ENCODE data around the gene PRKN. TPM values are rescaled to one million over a fixed set of nuclear protein-coding genes. Genes with fewer than 3 reads are reported as not detected.
A peak's percentile ranks its signal among the peaks of the same experiment; 100 is the strongest.

Gene PRKN
- total RNA-seq, 1 experiment from 2014 or later, result 2.0 TPM

DNA sequence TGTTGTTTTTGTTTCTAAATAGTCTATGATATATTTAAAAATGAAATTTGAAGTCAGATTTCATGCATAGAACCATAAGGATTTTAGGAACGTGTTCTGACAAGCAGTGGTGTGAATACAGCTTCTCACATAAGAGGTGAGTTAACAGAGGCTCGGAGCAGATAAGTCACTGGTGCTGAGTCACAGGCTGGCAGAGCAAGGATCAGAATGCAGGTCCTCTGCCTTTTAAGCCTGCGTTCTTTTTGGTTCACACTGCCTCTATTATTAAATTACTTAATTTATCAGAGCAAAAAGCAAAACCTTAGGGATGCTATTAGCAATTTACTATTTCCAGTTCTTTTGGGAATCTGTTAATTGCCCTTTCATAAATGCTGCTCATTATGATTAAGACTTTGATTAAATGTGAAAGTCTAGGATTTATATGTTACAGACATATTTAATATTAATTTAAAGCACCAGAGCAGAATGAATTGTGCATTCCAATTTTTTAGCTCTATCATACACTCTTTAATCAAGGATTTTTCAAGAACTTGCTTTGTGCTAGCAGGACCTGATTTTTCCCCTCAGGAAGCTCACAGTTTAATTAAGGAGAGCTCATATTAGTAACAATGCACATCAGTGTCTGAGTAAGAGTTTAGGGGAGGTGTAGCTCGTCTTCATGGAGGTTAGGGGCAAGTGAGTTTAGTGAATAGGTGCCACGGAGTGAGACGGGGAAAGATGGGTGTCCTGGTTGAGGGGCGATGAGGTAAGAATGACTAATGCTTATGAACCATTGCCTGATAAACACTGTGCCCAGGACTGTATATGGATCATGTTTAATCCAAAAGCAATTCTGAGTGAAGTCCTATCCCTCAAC lies 1241.0 kb downstream of the PRKN start:
- Histone ChIP-seq H2AFZ (ENCODE audit: low read length) (no peak overlapping the region), H3K56ac (ENCODE audit: insufficient read length, low read depth, low read length) (no peak overlapping the region), H4K20me1 (ENCODE audit: control insufficient read depth, insufficient read depth, insufficient read length) (no peaks in the 10 kb centered on the region), H2AK5ac (ENCODE audit: insufficient read length, low read length) (no peak overlapping the region), H3K9me3 (ENCODE audit: control insufficient read depth, low read depth, low read length) (no peaks in the 10 kb centered on the region), H3K23ac (ENCODE audit: insufficient read length, low read depth, low read length) (no peak overlapping the region), H3K18ac (ENCODE audit: insufficient read length, low read depth, low read length) (no peak overlapping the region), H3K4me1 (ENCODE audit: insufficient read depth, low read length) (no peaks in the 10 kb centered on the region; the same call in 1 of the 2 replicates), H3K79me2 (ENCODE audit: insufficient read depth, low read length) (no peaks in the 10 kb centered on the region), H2BK120ac (ENCODE audit: low read depth, low read length, poor library complexity, severe bottlenecking) (no peak overlapping the region), H2BK15ac (ENCODE audit: low read depth, low read length) (no peak overlapping the region), H2BK12ac (ENCODE audit: insufficient read length, low read depth, low read length) (no peak overlapping the region), H3K14ac (ENCODE audit: insufficient read depth, low read length) (no peak overlapping the region), H3K27ac (ENCODE audit: insufficient read length, low read depth, low read length) (no peak overlapping the region), H3K9ac (ENCODE audit: extremely low read depth, insufficient read length, low read length) (no peak overlapping the region), H3K27me3 (ENCODE audit: insufficient read depth, low read length) (no peaks in the 10 kb centered on the region), H3K79me1 (ENCODE audit: insufficient read depth, low read depth, low read length, poor library complexity, severe bottlenecking) (no peaks in the 10 kb centered on the region), H4K91ac (ENCODE audit: insufficient read length, low read depth, low read length) (no peak overlapping the region), H3K23me2 (ENCODE audit: insufficient read length, low read depth, low read length, poor library complexity, severe bottlenecking) (no peaks in the 10 kb centered on the region), H3K4ac (ENCODE audit: low read depth, low read length) (no peak overlapping the region), H3K4me2 (ENCODE audit: insufficient read depth, insufficient read length, low read length) (no peak overlapping the region), H4K8ac (replicated peaks; ENCODE audit: insufficient read length, low read depth, low read length) (no peak overlapping the region), H4K5ac (ENCODE audit: insufficient read length, low read depth, low read length) (no peak overlapping the region), H2BK5ac (ENCODE audit: insufficient read length, low read length) (no peak overlapping the region), H3T11ph (ENCODE audit: low read length) (no peak overlapping the region), H2BK20ac (ENCODE audit: low read depth, low read length, poor library complexity, severe bottlenecking) (no peak overlapping the region)
- Mint-ChIP-seq H3K27ac (peak overlapping the region in 1 of 3 experiments; percentile 5; a peak in 1 of 7 replicates), H3K9me3 (no peaks in the 10 kb centered on the region; a peak in 1 of 5 replicates), H3K27me3 (ENCODE audit: low read depth) (0 out of 2 replicates have a peak, but pooled peaks cover 2% of the 10 kb centered on the region), H3K4me3 (no peak overlapping the region), H3K36me3 (ENCODE audit: insufficient read depth in 1 of 3, low read depth in 3 of 3) (no peaks in the 10 kb centered on the region; a peak in 1 of 7 replicates), H3K4me1 (peaks cover 5 to 15% of the 10 kb centered on the region in 2 experiments)
- no CpG with 5 or more reads among the region's 7 CpGs for WGBS (ENCODE audit: extremely low coverage, insufficient read length, low lambda C conversion rate)
- TF ChIP-seq, protein P1, sequence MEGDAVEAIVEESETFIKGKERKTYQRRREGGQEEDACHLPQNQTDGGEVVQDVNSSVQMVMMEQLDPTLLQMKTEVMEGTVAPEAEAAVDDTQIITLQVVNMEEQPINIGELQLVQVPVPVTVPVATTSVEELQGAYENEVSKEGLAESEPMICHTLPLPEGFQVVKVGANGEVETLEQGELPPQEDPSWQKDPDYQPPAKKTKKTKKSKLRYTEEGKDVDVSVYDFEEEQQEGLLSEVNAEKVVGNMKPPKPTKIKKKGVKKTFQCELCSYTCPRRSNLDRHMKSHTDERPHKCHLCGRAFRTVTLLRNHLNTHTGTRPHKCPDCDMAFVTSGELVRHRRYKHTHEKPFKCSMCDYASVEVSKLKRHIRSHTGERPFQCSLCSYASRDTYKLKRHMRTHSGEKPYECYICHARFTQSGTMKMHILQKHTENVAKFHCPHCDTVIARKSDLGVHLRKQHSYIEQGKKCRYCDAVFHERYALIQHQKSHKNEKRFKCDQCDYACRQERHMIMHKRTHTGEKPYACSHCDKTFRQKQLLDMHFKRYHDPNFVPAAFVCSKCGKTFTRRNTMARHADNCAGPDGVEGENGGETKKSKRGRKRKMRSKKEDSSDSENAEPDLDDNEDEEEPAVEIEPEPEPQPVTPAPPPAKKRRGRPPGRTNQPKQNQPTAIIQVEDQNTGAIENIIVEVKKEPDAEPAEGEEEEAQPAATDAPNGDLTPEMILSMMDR (conservative IDR thresholded peaks at IDR 0.05), result no peak
- no peak for DNase-seq
